Activated CD4-positive, alpha-beta T cell treated with anti-CD3 and anti-CD28 coated beads, Interleukin-2, amount 50 U/mL, for 16 hours (primary cell): ENCODE measurements around the gene P3H3.

Source experiments
- DNase-seq: peaks from one replicate; pipeline ENCODE4 v3.0.0-alpha.2; 2020

The P3H3 gene

GRCh38 chr12:6827982-6828780 is at the start of gene P3H3:
Gene P3H3 (plus strand): TSS chr12:6828407. CDS start chr12:6828441, 34 bp downstream.
- no peak for DNase-seq

- peak; percentile 92 for DNase-seq
Measured at GRCh38 chr12:6778574-6779550, 49.3 kb upstream of the P3H3 start.

DNA sequence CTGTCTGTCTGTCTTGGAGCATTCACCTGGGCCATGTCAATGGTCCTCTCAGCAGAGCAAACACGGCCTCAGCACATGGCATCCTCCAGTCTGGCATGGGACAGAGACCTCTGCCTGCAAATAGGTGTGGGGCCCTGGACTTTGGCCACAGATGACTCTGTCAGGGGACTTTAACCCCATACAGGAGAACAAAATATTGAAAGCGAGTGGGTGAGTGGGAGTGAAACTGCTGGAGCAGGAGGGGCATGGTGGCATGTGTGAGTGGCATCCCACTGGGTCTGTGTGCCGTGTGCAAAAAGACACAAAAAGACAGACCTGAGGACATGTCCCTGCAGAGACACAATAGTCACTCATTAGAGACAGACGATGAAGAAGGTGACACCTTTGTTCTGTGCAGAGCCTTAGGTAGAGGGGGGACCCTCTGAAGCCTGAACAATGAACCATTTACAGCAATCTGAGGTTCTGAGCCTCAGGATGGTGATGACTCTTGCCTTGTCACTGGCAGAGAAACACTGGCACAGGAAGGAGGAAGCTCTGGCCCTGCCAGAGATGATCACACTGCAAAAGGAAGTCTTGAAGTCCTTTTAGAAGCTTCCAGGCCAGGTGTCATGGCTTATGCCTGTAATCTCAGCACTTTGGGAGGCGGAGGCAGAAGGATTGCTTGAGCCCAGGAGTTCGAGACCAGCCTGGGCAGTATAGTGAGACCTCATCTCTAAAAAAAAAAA is 48.3 kb upstream of the P3H3 start:
- no peak for DNase-seq

DNA sequence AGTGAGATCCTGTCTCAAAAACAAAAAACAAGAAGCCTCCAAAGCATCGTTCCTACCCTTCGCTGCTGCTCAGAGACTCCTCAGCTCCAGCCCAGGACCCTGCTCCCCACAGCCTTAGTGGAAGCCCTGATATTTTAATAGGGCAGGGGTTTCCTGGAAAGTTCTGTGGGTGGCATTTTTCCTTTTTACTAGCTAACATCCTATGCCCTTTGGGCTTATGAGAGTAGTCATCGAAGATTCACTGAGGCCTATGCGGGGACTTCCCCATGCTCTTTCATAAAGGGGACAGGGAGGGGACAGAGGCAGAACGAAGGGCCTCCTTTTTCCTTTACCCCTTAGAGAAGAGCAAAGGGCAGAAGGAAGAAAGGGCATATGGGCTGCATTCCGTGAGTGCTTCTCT is 47.6 kb upstream of the P3H3 start:
- peak; percentile 54 for DNase-seq

GRCh38 chr12:6782119-6782518 is 46.1 kb upstream of the P3H3 start:
- DNase-seq = no peak

GRCh38 chr12:6782850-6783566 is 45.2 kb upstream of the P3H3 start:
- DNase-seq = no peak

DNA sequence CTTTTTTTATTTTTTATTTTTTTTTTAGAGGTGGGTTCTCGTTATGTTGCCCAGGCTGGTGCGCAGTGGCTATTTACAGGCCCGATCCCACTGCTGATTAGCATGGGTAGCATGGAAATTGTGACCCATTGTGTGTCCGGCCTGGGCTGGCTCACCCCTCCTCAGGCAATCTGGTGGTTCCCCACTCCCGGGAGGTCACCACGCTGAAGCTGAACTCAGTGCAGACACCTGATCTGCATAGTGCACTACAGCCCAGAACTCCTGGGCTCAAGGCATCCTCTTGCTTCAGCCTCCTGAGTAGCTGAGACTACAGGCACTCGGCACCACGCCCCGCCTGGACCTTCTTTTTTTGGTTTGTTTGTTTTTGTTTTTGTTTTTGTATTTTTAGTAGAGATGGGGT is 44.4 kb upstream of the P3H3 start:
- no peak for DNase-seq

DNA sequence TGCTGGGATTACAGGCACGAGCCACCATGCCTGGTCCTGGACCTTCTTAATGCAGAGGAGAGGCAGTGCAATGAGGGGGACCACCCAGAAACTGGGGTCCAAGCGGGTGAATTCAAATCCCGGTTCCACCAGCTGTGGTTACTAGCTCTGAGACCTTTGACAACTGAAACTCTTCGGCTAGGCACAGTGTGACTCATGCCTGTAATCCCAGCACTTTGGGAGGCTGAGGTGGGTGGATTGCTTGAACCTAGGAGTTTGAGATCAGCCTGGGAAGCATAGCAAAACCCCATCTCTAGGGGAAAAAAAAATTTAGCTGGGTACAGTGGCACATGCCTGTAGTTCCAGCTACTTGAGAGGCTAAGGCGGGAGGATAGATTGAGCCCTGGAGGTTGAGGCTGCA is 43.9 kb upstream of the P3H3 start:
- no peak for DNase-seq

DNA sequence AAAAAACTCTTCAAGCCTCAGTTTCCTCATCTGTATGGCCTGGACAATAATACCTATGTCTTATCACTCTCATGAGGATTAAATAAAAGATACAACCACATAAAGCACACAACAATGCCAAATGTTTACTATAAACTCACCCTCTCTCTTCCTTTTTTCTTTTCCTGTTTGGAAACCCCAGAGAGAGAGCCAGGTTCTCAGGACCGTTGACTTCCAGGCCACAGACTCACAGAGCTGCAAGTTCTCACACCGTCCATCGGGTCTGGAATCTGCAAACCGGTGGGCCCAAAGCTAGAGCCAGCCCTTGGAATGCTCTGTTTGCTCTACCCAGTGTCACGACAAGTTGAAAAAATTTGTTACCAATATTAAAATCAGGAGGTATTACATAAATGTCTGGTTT is 43.4 kb upstream of the P3H3 start:
- DNase-seq = no peak

GRCh38 chr12:6786416-6787094 is 41.7 kb upstream of the P3H3 start:
- peak; percentile 32 for DNase-seq

DNA sequence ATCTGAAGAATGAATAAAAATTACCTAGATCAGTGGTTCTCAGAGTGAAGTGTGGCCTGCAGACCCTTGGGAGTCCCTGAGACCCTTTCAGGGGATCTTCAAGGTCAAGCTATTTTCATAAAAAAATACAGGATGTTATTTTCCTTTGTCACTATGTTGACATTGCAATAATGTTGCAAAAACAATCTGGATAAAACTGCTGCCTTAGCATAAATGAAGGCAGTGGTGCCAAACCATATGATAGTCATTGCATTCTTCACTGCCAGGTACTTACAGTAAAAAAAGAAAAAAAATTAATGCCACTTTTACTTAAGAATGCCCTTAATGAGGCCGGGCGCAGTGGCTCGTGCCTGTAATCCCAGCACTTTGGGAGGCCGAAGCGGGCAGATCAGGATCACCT is 40.9 kb upstream of the P3H3 start:
- no peak for DNase-seq

- DNase-seq = peak; percentile 94
Measured at GRCh38 chr12:6788972-6789924, 39.0 kb upstream of the P3H3 start, which contains the start of gene CD4. Gene CD4 (plus strand): TSS chr12:6789528. CDS start chr12:6800139, 10,611 bp downstream.

GRCh38 chr12:6790496-6791150 is 37.6 kb upstream of the P3H3 start:
- peak; percentile 75 for DNase-seq

- peak; percentile 31 for DNase-seq
Measured at GRCh38 chr12:6791931-6792520, 36.2 kb upstream of the P3H3 start.

DNA sequence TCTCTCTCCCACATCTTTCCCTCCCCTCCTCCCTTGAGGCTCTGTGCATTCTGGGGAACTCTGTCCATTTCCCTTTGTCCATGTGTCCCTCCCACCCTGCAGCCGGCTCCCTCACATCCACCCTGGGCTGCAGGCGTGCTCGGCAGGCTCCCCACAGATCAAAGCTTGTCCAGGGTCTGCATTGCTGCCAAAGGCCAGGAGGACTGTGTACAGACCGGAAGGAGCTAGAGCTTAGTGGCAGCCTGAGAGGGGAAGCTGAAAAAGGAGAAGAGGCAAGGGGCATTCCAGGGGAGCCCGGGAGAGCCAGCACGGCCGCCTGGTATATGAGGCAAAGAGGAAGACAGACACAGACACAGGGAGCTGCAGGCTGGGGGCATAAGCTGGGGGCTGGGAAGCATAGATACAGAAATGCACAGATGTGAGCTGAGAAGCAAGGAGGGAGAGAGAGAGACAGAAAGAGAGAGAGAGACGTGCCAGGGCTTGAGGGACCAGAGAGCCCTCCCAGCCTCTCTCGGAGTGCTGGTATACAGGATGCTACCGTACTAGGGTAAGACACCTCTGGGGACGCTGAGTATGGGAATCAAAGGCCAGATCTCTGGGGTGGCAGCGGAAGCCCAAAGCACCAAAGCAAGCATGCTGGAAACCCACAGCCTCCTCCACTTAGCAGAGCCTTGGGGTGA is 35.5 kb upstream of the P3H3 start:
- peak; percentile 58 for DNase-seq

DNA sequence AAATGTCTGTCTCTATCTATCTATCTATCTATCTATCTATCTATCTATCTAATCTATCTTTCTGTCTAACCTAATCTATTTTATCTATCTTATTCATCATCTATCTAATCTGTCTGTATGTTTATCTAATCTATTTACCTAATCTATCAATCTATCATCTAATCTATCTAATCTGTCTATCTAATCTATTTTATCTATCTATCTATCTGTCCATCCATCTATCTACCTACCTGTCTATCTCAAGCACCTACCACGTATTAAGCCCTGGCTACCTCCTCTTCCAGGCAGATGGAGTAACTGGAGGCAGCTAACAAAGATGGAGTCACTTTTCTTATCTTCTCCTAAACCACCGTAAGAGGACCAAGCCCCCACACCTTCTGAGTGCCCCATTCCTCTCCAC is 33.1 kb upstream of the P3H3 start:
- DNase-seq = no peak

DNA sequence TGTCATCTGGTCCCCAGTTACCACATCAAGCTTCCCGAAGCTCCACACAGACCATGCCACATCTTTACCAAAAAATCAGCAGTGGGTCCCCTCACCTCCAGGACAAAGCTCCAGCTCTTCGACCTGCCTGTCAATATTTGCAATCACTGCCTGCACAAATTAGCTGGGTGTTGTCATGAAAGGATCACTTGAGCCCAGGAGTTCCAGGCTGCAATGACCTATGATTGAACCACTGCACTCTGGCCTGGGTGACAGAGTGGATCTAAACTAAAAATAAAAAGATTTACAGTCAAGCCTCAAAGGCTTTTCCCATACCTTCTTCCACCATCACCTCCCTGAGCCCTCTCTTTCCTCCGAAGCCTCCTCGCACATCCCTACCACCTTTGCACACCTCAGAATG is 31.6 kb upstream of the P3H3 start:
- no peak for DNase-seq

DNA sequence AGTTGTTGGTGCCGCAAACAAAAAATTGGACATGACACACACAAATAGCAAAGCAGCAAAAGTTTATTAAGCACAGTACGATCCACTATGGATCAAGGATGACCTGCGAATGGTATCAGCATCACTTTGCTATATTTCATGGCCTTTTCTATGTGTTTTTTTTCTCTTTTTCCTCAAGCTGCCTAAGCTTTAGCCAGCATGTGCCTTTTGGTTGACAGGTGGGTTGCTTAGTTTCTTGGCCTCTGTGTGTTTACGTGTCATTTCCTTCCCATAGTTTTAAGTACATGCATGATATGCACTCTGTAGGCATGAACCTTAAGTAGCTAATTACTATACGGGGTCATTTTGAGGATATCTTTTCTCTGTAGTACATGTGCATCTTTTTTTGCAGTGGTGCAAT is 29.1 kb upstream of the P3H3 start:
- DNase-seq = no peak

- DNase-seq = no peak
Measured at GRCh38 chr12:6807170-6807569, 21.0 kb upstream of the P3H3 start.
